ENCODE data around the gene DDX18.

Gene DDX18

GRCh38 chr2:117856415-117857210, 42.1 kb downstream of the DDX18 start:
- in situ Hi-C loops (cut with MboI; ENCODE audit: low pct_unique_long_range_greater_than_20kb, low sequenced_read_pairs, unreplicated experiment), result no loop called here
- DNase-seq (ENCODE audit: low spot score), result no peak
- no peak for TF ChIP-seq CTCF (IDR thresholded peaks at IDR 0.05; ENCODE audit: extremely low read depth, insufficient read depth, missing control alignments)

DNA sequence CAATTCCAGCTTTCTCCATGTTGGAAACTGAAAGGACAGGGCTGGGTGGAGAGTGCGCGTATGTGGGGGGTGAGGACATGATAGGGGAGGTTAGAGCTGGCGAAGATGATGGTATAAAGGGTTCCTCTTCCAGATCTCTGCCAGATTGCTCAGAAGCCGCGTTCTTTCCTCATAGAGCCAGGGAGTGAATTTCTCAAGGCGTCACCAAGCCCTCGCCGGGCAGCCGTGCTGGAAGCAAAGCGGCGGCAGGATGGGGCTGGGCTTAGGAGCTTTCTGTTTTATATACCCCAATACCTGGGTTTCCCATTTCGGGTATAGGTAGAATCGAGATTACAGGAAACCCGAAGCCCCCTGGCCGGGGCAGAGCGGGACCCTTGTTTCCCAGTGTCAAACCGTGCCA, 43.8 kb downstream of the DDX18 start:
- in situ Hi-C loops (cut with MboI; ENCODE audit: low pct_unique_long_range_greater_than_20kb, low sequenced_read_pairs, unreplicated experiment), result no loop called here
- no peak for TF ChIP-seq CTCF (IDR thresholded peaks at IDR 0.05; ENCODE audit: extremely low read depth, insufficient read depth, missing control alignments)
- DNase-seq (ENCODE audit: low spot score), result no peak

DNA sequence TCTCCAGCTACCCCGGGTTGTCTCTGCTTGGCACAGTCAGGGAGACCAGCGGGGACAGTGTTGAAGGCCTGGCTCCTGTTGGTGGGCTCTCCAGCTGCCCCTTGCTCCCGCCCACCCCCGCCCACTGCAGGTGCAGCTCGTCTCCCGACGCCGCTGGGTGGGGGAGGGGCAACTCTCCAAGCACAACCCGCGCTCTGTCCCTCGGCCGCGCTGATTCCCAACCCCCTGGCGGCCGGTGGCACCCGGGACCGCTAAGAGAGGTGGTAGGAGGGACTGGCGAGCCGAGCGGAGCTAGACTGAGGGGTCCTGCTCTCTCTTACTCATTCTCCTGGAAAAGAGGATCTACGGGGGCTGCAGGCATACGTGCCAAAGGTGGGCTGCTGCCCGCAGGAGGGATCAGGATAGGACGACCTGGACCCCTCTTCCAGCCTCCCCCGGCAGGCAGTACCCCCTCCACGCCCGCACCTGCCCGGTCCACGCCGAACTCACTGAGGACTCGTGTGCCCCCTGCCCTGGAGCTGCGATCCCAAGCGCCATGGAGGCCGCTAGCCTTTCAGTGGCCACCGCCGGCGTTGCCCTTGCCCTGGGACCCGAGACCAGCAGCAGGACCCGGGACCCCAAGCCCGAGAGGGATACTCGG, 44.5 kb downstream of the DDX18 start:
- no peak for DNase-seq (ENCODE audit: low spot score)
- no peak for TF ChIP-seq CTCF (IDR thresholded peaks at IDR 0.05; ENCODE audit: extremely low read depth, insufficient read depth, missing control alignments)
- in situ Hi-C loops (cut with MboI; ENCODE audit: low pct_unique_long_range_greater_than_20kb, low sequenced_read_pairs, unreplicated experiment), result no loop called here

- DNase-seq (ENCODE audit: low spot score), result no peak
- TF ChIP-seq CTCF (IDR thresholded peaks at IDR 0.05; ENCODE audit: extremely low read depth, insufficient read depth, missing control alignments), result no peak
These were observed 45.0 kb downstream of the DDX18 start for GRCh38 chr2:117859532-117859911.

GRCh38 chr2:117859924-117860647, 45.6 kb downstream of the DDX18 start:
- in situ Hi-C loops (cut with MboI; ENCODE audit: low pct_unique_long_range_greater_than_20kb, low sequenced_read_pairs, unreplicated experiment), result no loop called here
- DNase-seq (ENCODE audit: low spot score), result no peak
- no peak for TF ChIP-seq CTCF (IDR thresholded peaks at IDR 0.05; ENCODE audit: extremely low read depth, insufficient read depth, missing control alignments)

More at GRCh38 chr2:117859532-117859911, 45.0 kb downstream of the DDX18 start:
- in situ Hi-C loops (cut with MboI; ENCODE audit: low pct_unique_long_range_greater_than_20kb, low sequenced_read_pairs, unreplicated experiment), result no loop called here

GRCh38 chr2:117862459-117862858, 48.0 kb downstream of the DDX18 start:
- in situ Hi-C loops (cut with MboI; ENCODE audit: low pct_unique_long_range_greater_than_20kb, low sequenced_read_pairs, unreplicated experiment), result no loop called here
- TF ChIP-seq CTCF (IDR thresholded peaks at IDR 0.05; ENCODE audit: extremely low read depth, insufficient read depth, missing control alignments), result no peak

More at GRCh38 chr2:117862459-117862858, 48.0 kb downstream of the DDX18 start:
- DNase-seq (ENCODE audit: low spot score), result no peak

Data from GM13977 (cell line).